Islet of Langerhans (tissue), 1 donor: ENCODE data around the gene KRT74.

Experiments used
- FAIRE-seq: peaks from one replicate; lab custom pipeline; 2011; peaks lifted over from hg19 to GRCh38; lab: Jason Lieb, UNC

The KRT74 gene

DNA sequence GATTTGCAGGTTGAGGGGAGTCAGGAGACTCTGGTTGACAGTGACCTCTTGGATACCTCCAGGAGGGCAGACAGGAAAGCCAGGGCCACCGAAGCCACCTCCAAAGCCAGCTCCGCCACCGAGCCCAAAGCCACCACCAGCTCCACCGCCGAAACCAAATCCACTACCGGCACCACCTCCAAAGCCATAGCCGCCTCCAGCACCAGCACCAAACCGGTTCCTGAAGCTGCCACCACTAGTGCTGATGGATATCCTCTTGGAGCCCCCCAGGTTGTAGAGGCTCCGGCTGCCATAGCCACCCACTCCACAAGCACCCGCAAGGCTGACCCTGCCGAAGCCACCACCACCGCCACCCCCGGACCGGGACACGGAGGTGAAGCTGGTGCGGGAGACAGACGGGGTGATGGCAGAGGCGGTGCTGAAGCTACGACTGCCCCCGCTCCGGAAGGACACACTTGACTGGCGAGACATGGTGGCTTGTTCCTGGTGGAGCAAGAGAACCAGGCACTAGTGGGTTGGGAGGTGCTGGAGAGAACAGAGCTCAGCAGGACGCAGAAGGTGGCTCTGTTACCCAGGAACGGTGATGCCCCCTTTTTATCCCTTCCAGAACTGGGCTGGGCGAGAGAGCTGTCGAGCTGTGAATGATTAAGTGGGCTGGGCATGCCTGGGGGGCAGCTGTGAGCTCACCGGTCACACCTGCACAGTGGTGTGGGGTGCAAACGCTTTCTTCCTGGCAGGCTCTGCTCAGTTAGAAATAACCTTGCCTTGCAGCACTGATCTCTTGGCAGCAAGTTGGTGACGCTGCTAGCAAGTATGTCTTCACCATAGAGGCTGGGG is 53.6 kb downstream of the KRT74 start, which contains the start of gene KRT5:
TSS of gene KRT5 (minus strand) at position 569 of the 837 bp plus-strand sequence. CDS start at position 471, 98 bp downstream.
- no peak for FAIRE-seq

DNA sequence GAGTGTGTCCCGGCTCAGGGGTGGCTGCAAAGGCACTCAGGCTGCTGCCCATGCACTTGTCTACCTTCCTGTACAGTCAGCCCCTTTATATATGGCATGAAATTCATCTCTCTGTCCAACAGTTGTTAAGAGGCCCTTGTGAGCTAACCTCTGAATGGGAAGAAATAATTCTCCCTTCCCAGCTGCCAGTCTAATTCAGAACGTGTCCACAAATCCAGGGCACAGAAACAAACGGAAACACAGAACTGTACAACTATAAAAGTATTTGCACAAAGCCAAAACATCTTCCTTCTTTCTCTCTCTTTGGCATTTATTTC is 54.3 kb downstream of the KRT74 start:
- no peak for FAIRE-seq

DNA sequence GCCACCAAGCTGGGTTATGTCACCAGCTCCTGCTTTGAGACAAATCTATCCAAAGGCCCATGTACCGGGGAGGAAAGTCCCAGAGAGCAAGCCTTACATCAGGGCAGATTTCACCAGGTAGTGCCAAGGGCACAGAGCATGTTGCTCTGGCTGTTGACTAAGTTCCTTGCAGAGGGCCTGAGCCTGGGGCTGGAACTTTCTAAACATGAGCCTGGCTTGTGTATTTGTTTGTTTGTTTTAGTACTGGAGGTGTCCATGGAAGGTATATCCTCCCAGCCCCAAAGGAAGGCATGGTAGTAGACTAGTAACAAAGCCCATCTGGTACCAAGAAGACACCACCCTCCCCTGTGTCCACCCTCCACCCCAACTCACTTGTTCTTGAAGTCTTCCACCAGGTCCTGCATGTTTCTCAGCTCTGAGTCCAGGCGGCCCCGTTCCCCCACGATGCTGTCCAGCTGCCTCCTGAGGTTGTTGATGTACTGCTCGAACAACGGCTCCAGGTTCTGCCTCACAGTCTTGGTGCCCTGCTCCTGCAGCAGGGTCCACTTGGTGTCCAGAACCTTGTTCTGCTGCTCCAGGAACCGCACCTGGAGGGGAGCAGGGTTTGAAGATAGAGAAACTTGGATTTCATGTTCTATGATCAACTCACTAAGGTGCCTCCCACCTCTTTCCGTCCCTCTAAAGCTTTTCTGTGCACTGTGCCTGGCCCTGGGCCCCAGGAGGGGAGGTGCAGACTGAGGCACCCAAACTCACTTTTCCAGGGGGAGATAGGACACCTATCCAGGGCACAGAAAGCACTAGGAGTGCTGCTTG is 54.9 kb downstream of the KRT74 start:
- no peak for FAIRE-seq

DNA sequence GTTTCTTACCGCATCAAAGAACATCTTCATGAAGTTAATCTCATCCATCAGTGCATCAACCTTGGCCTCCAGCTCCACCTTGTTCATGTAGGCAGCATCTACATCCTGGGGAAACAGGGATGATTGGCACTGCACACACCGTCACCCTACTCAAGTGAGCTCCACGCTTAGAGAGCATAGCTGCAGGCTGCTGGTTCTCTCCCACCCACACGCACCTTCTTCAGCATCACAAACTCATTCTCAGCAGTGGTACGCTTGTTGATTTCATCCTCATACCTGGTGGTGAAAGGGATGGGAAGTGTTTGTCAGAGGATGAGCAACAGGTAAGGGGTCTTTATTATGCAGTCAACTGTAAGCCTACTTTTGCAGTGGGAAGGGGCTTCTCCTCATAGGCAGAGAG is 55.8 kb downstream of the KRT74 start:
- no peak for FAIRE-seq

DNA sequence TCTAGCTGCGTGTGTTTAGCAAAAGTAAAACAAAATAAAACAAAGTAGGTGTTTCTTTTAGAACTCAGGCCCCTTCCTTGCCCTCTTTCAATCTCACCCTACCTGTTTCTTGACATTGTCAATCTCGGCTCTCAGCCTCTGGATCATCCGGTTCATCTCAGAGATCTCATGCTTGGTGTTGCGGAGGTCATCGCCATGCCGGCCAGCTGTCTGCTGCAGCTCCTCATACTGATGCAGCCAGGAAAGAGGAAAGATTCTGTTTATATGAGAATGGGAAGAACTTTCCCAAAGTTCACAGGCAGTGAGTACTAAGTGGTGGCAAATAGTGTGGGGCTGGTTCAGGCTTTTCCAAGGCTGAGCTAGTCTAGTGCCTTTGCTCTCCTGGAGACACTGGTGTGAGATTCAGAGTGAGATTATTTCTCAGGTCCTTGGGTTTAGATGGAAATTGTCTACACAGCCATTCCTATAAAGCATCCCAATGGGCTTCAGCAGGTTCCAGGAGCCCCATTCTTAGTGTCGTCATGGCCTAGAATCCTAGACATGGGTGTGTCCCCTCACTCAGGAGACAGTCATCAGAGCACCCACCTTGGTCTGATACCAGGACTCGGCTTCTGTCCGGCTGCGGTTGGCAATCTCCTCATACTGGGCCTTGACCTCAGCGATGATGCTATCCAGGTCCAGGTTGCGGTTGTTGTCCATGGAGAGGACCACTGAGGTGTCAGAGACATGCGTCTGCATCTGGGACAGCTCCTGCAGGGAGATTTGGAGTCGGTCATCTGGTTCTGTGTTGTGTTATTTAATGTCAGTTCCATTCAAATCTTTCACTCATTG is 56.4 kb downstream of the KRT74 start:
- no peak for FAIRE-seq

DNA sequence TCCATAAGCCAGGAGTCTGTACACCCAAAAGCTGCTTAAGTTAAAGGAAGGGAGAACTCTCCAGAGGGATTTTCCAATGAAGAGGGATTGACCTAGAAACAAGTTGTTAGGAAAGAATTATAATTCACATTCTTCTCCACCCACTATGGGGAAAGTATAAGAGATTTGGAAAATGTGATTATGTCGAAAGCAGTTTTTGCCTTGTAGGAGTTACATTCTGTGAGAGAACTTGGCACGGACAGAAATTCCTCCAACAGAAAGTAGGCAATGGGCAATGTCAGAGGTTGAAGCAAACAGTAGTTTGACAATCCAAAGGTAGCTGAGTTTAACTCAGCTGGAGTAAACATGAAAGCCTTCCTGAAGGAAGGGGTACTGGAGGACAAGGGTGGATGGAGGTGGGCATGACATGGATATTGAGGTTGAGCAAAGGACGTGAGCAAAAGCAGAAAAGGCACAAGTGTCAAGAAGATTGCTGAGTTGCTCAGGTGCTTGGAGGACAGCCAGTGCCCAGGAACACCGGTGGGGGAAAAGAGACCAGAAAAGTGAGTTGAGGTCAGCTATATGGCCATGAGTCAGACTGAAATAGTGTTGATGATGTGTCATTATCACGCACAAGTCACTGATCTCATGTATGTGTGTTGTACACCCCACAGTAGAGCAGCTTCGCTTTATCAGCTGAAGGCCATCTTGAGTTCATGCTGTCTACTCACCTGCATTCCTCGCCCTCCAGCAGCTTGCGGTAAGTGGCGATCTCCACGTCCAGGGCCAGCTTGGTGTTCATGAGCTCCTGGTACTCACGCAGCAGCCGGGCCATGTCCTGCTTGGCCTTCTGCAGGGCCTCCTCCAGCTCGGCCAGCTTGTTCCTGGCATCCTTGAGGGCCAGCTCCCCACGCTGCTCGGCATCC is 57.5 kb downstream of the KRT74 start:
- FAIRE-seq, result no peak
